ENCODE data around the gene SYCE3.
"Not testable (repeated sequence)": the region's sequence is repeated elsewhere in the genome, so short reads cannot be mapped to it uniquely, and the experiment has no call there.

The SYCE3 gene

GRCh38 chr22:50551160-50551752, 11.5 kb downstream of the SYCE3 start:
- in situ Hi-C loops (cut with MboI; ENCODE audit: low sequenced_read_pairs) = no loop called here

GRCh38 chr22:50550395-50550794, 12.3 kb downstream of the SYCE3 start:
- in situ Hi-C loops (cut with MboI; ENCODE audit: low sequenced_read_pairs) = no loop called here

GRCh38 chr22:50548921-50549790, 13.6 kb downstream of the SYCE3 start:
- in situ Hi-C loops (cut with MboI; ENCODE audit: low sequenced_read_pairs) = no loop called here

GRCh38 chr22:50548040-50548920, 14.4 kb downstream of the SYCE3 start:
- in situ Hi-C loops (cut with MboI; ENCODE audit: low sequenced_read_pairs) = no loop called here

- in situ Hi-C loops (cut with MboI; ENCODE audit: low sequenced_read_pairs) = no loop called here
Observed at GRCh38 chr22:50547263-50547985, 15.3 kb downstream of the SYCE3 start.

- in situ Hi-C loops (cut with MboI; ENCODE audit: low sequenced_read_pairs) = no loop called here
Observed at GRCh38 chr22:50546326-50547262, 16.1 kb downstream of the SYCE3 start.

- in situ Hi-C loops (cut with MboI; ENCODE audit: low sequenced_read_pairs) = no loop called here
Observed at GRCh38 chr22:50545522-50546325, 17.0 kb downstream of the SYCE3 start, which contains the start of gene KLHDC7B. TSS of gene KLHDC7B (plus strand) at chr22:50545899. CDS start at chr22:50546244, 345 bp downstream.

- in situ Hi-C loops (cut with MboI; ENCODE audit: low sequenced_read_pairs) = no loop called here
Observed at GRCh38 chr22:50544746-50545253, 17.9 kb downstream of the SYCE3 start.

- in situ Hi-C loops (cut with MboI; ENCODE audit: low sequenced_read_pairs) = no loop called here
Observed at GRCh38 chr22:50544078-50544745, 18.5 kb downstream of the SYCE3 start.

GRCh38 chr22:50542416-50542927, 20.2 kb downstream of the SYCE3 start:
- in situ Hi-C loops (cut with MboI; ENCODE audit: low sequenced_read_pairs) = no loop called here

- in situ Hi-C loops (cut with MboI; ENCODE audit: low sequenced_read_pairs) = not testable (repeated sequence)
Observed at GRCh38 chr22:50541667-50542026, 21.1 kb downstream of the SYCE3 start.

- in situ Hi-C loops (cut with MboI; ENCODE audit: low sequenced_read_pairs) = no loop called here
Observed at GRCh38 chr22:50540381-50540780, 22.3 kb downstream of the SYCE3 start.

GRCh38 chr22:50537765-50538164, 25.0 kb downstream of the SYCE3 start:
- in situ Hi-C loops (cut with MboI; ENCODE audit: low sequenced_read_pairs) = no loop called here

- in situ Hi-C loops (cut with MboI; ENCODE audit: low sequenced_read_pairs) = no loop called here
Observed at GRCh38 chr22:50536226-50536625, 26.5 kb downstream of the SYCE3 start.

- in situ Hi-C loops (cut with MboI; ENCODE audit: low sequenced_read_pairs) = no loop called here
Observed at GRCh38 chr22:50535113-50535512, 27.6 kb downstream of the SYCE3 start.

GRCh38 chr22:50533856-50534711, 28.6 kb downstream of the SYCE3 start:
- in situ Hi-C loops (cut with MboI; ENCODE audit: low sequenced_read_pairs) = not testable (repeated sequence)

All from HL-60/S4 treated with retinoic acid at 250 ng/mL for 4 days and 3 days (cell line).